Testis (tissue), 2 donors: ENCODE measurements around the gene ARFGEF3.

Source experiments
- CTCF ChIP-seq, 3 experiments: fragments of 450-650 bp in 2 of 3; fragments of 200-600 bp in 1 of 3; sonication (generic) in 1 of 3; IDR thresholded peaks; one replicate each; pipeline ENCODE4 v1.5.1; 2016 to 2019; ENCODE audit warnings: antibody characterized with exemption in 3 of 3, mild to moderate bottlenecking in 2 of 3, moderate library complexity in 1 of 3
- POLR2A ChIP-seq: fragments of 450-650 bp; IDR thresholded peaks from one replicate; pipeline ENCODE4 v1.6.1; 2017; ENCODE audit warnings: antibody characterized with exemption, mild to moderate bottlenecking, moderate library complexity

- TF ChIP-seq CTCF (IDR thresholded peaks at IDR 0.05) (no peak), POLR2A (no peak)
Measured at GRCh38 chr6:138383776-138384175, 222.0 kb downstream of the ARFGEF3 start.
